Stimulated activated CD4-positive, alpha-beta T cell treated with anti-CD3 and anti-CD28 coated beads, Interleukin-1b, Interleukin-23, amount 100 ng/mL, for 48 hours (primary cell): Measurements from ENCODE around the gene DYNLT2.

Source experiments
- DNase-seq: peaks from one replicate; pipeline ENCODE4 v3.0.0-alpha.2; 2020

Gene DYNLT2

GRCh38 chr6:169692516-169692915 is 58.9 kb downstream of the DYNLT2 start:
- DNase-seq: no peak

GRCh38 chr6:169691260-169691659 is 60.1 kb downstream of the DYNLT2 start:
- no peak for DNase-seq
